Pancreas (tissue), 10 donors: ENCODE data around the gene TMEM39A. TPM values are rescaled to one million over a fixed set of nuclear protein-coding genes. Genes with fewer than 3 reads are reported as not detected.

Source experiments
- ATAC-seq, 4 donors: fragments of 200-7000 bp; cut with Tn5 transposase; one replicate each; pipeline versions ENCODE4 v1.8.0 to v1.9.1; 2020; ENCODE audit warnings: mild to moderate bottlenecking in 4 of 4, moderate library complexity in 4 of 4
- DNase-seq, 6 donors: peaks; one replicate each; pipeline ENCODE4 v3.0.0-alpha.2; 2020
- FAIRE-seq: peaks from 2 replicates; lab custom pipeline; 2012; peaks lifted over from hg19 to GRCh38; lab: Jason Lieb, UNC
- H3K27ac ChIP-seq, 4 donors: fragments of 200-600 bp; sonication (generic); 1 replicate in 3 of 4; 2 replicates in 1 of 4; pipeline versions ENCODE4 v1.5.0 to v1.8.0; 2020
- H3K27me3 ChIP-seq, 4 donors: fragments of 200-600 bp; one replicate each; pipeline ENCODE4 v1.8.0; 2021
- H3K36me3 ChIP-seq, 3 donors: fragments of 200-600 bp; sonication (generic) in 1 of 3; one replicate each; pipeline versions ENCODE4 v1.5.0 to v1.8.0; 2020 to 2021
- H3K4me1 ChIP-seq, 3 donors: fragments of 200-600 bp; one replicate each; pipeline ENCODE4 v1.8.0; 2021
- H3K4me3 ChIP-seq, 4 donors: fragments of 200-600 bp; sonication (generic) in 2 of 4; one replicate each; pipeline versions ENCODE4 v1.5.0 to v1.8.0; 2020 to 2021
- H3K9me3 ChIP-seq, 4 donors: fragments of 200-600 bp; one replicate each; pipeline ENCODE4 v1.8.0; 2021
- CTCF ChIP-seq, 4 donors: fragments of 200-600 bp; sonication (generic) in 3 of 4; IDR thresholded peaks; one replicate each; pipeline versions ENCODE4 v1.5.0 to v1.8.0; 2021; ENCODE audit warnings: antibody characterized with exemption in 4 of 4
- WGBS, 2 donors: extraction: QIAGEN DNeasy Blood & Tissue Kit; methylation state at CpG; one replicate each; pipeline ENCODE4 v1.1.7; 2013; 5-methylcytosine and 5-hydroxymethylcytosine counted together
- intact Hi-C, 3 donors: fragments of 100-400 bp; cut with DNase I; formaldehyde crosslinking; loops; one replicate each; pipeline versions ENCODE4 v1.11.1 to v1.14.2; 2022
- polyA plus RNA-seq, 2 donors: library from polyadenylated mRNA; stranded (reverse); fragments of 200-250 nt; gene quantifications; one replicate each; pipeline ENCODE4 v1.2.3, GENCODE V29; 2013
- total RNA-seq, 6 donors: library from RNA; stranded (reverse); fragmentation: NEBNext Ultra II Directional in 4 of 6; extraction: Animal tissue kit (Norgen Biotek cat#: 25700) in 4 of 6; gene quantifications; one replicate each; pipeline versions ENCODE4 v1.2.1 to v1.2.4, GENCODE V29; 2021 to 2023
- donor health status: healthy with polysubstance abuse.
- donor health status: DM: no; HTN: no; CAD: no; lungs with moderate emphysema.
- donor health status: DM: no; HTN: no; CAD: no.
- donor health status: control.
- donor health status: control.
- donor health status: Bipolar disorder and iron deficiency.
- donor health status: DM: yes; HTN: yes; CAD: no.
- donor health status: DM: no; HTN: no; CAD: no.
- donor health status: DM: no; HTN: no; CAD: no.
- donor health status: DM: yes; HTN: yes; CAD: no.

The TMEM39A gene
- total and polyA plus RNA-seq, 8 donors = 12.2 to 41.4 (median 31.9) TPM

DNA sequence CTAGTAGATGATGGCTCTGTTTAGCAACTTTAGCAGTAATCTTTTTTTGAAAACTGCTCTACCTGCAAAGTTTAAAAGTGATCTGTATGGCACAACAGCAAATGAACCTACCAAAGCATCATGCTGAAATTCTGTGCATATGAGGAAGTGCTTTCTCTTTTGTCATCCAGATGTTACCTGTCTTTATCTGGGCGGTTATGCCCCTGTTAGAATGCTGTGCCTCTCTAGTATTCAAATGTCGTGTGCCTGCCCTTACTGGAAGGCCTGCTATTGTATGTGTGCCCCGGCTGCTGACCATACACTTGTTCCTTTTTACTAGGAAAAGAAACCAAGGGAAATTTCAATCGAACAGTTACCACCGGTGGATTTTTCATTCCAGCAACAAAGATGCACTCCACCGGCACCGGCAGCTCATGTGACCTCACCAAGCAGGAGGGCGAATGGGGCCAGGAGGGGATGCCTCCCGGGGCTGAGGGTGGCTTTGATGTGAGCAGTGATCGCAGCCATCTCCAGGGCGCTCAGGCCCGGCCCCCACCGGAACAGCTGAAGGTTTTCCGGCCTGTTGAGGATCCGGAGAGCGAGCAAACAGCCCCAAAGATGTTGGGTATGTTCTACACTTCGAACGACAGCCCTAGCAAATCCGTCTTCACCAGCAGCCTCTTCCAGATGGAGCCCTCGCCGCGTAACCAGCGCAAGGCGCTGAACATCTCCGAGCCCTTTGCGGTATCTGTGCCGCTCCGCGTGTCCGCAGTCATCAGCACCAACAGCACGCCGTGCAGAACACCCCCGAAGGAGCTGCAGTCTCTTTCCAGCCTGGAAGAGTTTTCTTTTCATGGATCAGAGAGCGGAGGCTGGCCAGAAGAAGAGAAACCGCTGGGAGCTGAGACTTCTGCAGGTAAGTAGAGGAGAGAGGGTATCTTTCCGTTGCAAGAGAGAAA lies 61.6 kb downstream of the TMEM39A start:
- Histone ChIP-seq H3K27me3 (no peaks in the 10 kb centered on the region), H3K4me3 (no peak overlapping the region), H3K4me1 (no peaks in the 10 kb centered on the region), H3K36me3 (no peaks in the 10 kb centered on the region), H3K9me3 (no peaks in the 10 kb centered on the region), H3K27ac (no peak overlapping the region)
- ATAC-seq (no peak), DNase-seq (no peak), FAIRE-seq (no peak)
- TF ChIP-seq CTCF (IDR thresholded peaks at IDR 0.05) = no peak
- intact Hi-C loops = no loop called here
- 84 to 88% methylated on average over 36 of the region's 36 CpGs for WGBS, 2 donors

GRCh38 chr3:119401069-119401468 lies 62.3 kb downstream of the TMEM39A start:
- 90 to 94% methylated on average over 5 of the region's 5 CpGs for WGBS, 2 donors
- intact Hi-C loops = no loop called here
- no peaks in the 10 kb centered on the region for H3K36me3 ChIP-seq
- H3K9me3 ChIP-seq = no peaks in the 10 kb centered on the region
- no peak overlapping the region for H3K27ac ChIP-seq
- no peaks in the 10 kb centered on the region for H3K4me1 ChIP-seq
- DNase-seq (no peak), FAIRE-seq (no peak), ATAC-seq (no peak)
- no peak for TF ChIP-seq CTCF (IDR thresholded peaks at IDR 0.05)
- H3K4me3 ChIP-seq = no peak overlapping the region
- no peaks in the 10 kb centered on the region for H3K27me3 ChIP-seq

DNA sequence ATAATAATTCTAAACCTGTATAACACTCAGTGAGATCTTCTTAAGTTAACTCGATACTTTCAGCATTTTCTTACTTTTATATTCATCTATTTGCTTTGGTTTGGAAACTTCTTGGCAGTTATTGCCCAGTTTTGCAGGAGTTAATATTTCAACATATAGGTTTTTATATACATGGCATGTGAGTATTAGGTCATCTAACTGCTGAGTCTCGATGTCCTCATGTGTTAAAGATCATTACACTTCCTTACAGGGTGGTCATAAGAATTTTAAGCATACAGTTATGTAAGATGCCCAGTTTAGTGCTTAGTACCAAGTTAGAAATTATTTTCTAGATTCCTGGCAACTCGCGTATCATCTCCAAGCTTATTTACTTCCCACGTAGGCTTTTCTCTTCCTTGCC lies 62.9 kb downstream of the TMEM39A start:
- no peaks in the 10 kb centered on the region for H3K27me3 ChIP-seq
- no peak overlapping the region for H3K4me3 ChIP-seq
- no peaks in the 10 kb centered on the region for H3K9me3 ChIP-seq
- H3K27ac ChIP-seq = no peak overlapping the region
- no peak for TF ChIP-seq CTCF (IDR thresholded peaks at IDR 0.05)
- no peaks in the 10 kb centered on the region for H3K4me1 ChIP-seq
- FAIRE-seq (no peak), ATAC-seq (no peak), DNase-seq (no peak)
- no peaks in the 10 kb centered on the region for H3K36me3 ChIP-seq
- WGBS, 2 donors = 92 to 94% methylated on average over 5 of the region's 5 CpGs
- intact Hi-C loops = no loop called here

DNA sequence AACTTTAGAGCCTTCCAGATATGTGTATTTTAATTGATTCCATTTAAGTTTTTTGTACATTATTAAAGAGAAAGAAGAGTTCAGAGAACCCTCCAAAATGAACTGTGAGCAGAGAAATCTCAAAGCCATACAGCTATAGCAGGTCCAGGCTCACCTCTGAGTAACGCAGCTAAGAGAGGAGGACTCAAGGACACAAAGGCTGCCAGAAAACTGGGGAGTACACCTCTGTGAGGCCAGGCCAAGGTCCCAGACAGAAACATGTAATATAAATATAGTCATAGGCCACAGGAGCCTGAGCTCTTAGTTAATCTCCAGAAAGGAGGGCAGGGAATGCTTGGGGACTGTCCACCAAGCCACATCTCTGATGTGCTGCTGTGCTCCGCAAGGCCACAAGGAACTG lies 66.5 kb downstream of the TMEM39A start:
- no peak for DNase-seq
- FAIRE-seq = no peak
- TF ChIP-seq CTCF (IDR thresholded peaks at IDR 0.05) = no peak
- Histone ChIP-seq H3K27me3 (no peaks in the 10 kb centered on the region), H3K36me3 (no peaks in the 10 kb centered on the region), H3K4me3 (no peak overlapping the region), H3K9me3 (no peaks in the 10 kb centered on the region), H3K4me1 (no peaks in the 10 kb centered on the region), H3K27ac (no peak overlapping the region)
- WGBS, 2 donors = 82 to 90% methylated on average over 2 of the region's 2 CpGs
- ATAC-seq = no peak
- intact Hi-C loops = no loop called here

DNA sequence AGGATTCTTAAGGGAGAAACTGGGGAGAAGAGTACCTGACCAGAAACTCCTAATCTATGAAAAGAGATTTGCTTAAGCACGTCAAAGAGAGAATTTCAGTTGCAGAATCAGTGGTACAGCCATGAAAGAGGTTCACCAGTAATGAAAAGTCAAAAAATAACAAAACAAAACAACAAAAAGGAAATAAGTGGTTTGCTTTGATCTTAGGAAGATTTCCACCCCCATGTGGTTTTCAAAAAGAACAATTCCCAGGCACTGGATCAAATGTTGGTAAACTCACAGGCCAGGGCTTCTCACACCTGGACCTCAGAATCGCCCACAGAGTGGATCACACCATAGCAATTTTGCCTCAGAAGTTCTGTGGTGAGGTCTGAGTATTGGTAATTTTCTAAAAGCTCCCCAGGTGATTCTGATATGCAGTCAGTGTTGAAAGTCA lies 67.5 kb downstream of the TMEM39A start:
- Histone ChIP-seq H3K9me3 (no peaks in the 10 kb centered on the region), H3K36me3 (no peaks in the 10 kb centered on the region), H3K27me3 (no peaks in the 10 kb centered on the region), H3K4me1 (no peaks in the 10 kb centered on the region), H3K4me3 (no peak overlapping the region), H3K27ac (no peak overlapping the region)
- no peak for TF ChIP-seq CTCF (IDR thresholded peaks at IDR 0.05)
- intact Hi-C loops = no loop called here
- FAIRE-seq (no peak), DNase-seq (no peak), ATAC-seq (no peak)
- 95 to 96% methylated on average over 2 of the region's 2 CpGs for WGBS, 2 donors
